ENCODE results near the gene RMC1. TPM values are rescaled to one million over a fixed set of nuclear protein-coding genes. Genes with fewer than 3 reads are reported as not detected.
"Not testable (repeated sequence)": the region's sequence is repeated elsewhere in the genome, so short reads cannot be mapped to it uniquely, and the experiment has no call there.

RMC1 gene
- total and polyA plus RNA-seq, 12 donors: 10.2 to 61.7 (median 24.4) TPM

- no peak for TF ChIP-seq CTCF (IDR thresholded peaks at IDR 0.05)
- Histone ChIP-seq H3K4me1 (replicated peaks in 1 of 2) (peaks cover 0 to 8% of the 10 kb centered on the region in 2 donors), H3K4me3 (no peak overlapping the region), H3K9me3 (replicated peaks in 1 of 3) (no peaks in the 10 kb centered on the region), H3K36me3 (replicated peaks in 1 of 2) (peaks cover 0 to 28% of the 10 kb centered on the region in 2 donors), H3K27me3 (no peaks in the 10 kb centered on the region), H3K27ac (no peak overlapping the region)
- no peak for DNase-seq
- intact Hi-C loops (cut with DNase I): no loop called here
- WGBS, 4 donors: 67 to 69% (median 68%) methylated on average over 8 of the region's 8 CpGs
Observed at GRCh38 chr18:23484561-23485182, 18.6 kb upstream of the RMC1 start.

- WGBS, 4 donors: 90 to 95% (median 93%) methylated on average over 7 of the region's 7 CpGs
- intact Hi-C loops (cut with DNase I): no loop called here
- H3K4me1 ChIP-seq (replicated peaks in 1 of 2): peaks cover 0 to 8% of the 10 kb centered on the region in 2 donors
Observed at GRCh38 chr18:23485386-23485785, 17.9 kb upstream of the RMC1 start.

DNA sequence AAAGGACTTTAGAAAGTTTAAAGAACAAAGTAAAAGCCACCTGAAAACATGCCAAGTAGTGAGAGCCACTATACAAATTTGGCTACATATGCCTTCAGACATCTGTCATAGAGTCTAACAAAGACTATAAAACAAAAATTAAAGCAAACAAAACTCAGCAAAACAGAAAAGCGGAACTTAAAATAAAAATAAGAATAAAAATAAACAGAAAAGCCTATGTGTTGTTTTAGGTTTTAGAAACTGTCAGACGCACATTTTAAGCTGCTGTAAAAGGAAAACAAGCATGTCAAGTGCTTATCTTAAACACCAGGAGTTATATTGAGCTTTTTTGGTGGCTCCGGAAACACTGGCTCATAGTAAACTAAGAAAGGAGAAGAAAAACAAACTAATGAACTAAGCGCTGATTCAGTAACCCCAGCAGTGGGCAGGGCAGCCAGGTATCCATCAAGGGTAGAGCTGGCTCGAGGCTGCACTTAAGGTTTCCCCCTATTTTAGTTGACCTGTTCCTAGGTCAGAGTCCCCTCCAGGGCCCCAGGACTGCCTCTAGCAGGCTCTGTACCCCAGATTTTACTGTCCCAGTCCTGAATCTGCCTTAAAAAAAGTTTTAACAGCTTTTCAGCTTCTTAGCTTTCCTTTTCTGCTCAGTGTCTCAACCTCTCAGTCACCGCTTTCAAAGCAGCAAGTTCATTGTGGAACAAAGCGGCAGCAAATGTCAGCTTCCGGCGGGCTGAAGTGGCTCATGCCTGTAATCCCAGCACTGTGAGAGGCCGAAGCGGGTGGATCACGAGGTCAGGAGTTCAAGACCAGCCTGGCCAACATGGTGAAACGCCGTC, 15.4 kb upstream of the RMC1 start:
- Histone ChIP-seq H3K4me3 (peak overlapping the region in 1 of 4 donors; percentile 13), H3K9me3 (replicated peaks in 1 of 3) (no peaks in the 10 kb centered on the region), H3K27me3 (no peaks in the 10 kb centered on the region), H3K4me1 (replicated peaks in 1 of 2) (peaks cover 0 to 8% of the 10 kb centered on the region in 2 donors), H3K27ac (peak overlapping the region in 3 of 5 donors; percentile 15 to 56 (median 33)), H3K36me3 (replicated peaks in 1 of 2) (no peaks in the 10 kb centered on the region)
- WGBS, 4 donors: 46 to 54% (median 51%) methylated on average over 14 of the region's 14 CpGs
- DNase-seq: no peak
- TF ChIP-seq CTCF (IDR thresholded peaks at IDR 0.05) (no peak), POLR2A (IDR thresholded peaks at IDR 0.05) (no peak)
- intact Hi-C loops (cut with DNase I): no loop called here

More at GRCh38 chr18:23485386-23485785, 17.9 kb upstream of the RMC1 start:
- no peak overlapping the region for H3K27ac ChIP-seq
- no peak overlapping the region for H3K4me3 ChIP-seq
- no peaks in the 10 kb centered on the region for H3K9me3 ChIP-seq (replicated peaks in 1 of 3)
- TF ChIP-seq POLR2A (IDR thresholded peaks at IDR 0.05) (no peak), CTCF (IDR thresholded peaks at IDR 0.05) (no peak)
- H3K27me3 ChIP-seq: no peaks in the 10 kb centered on the region
- H3K36me3 ChIP-seq (replicated peaks in 1 of 2): peaks cover 0 to 22% of the 10 kb centered on the region in 2 donors
- no peak for DNase-seq

DNA sequence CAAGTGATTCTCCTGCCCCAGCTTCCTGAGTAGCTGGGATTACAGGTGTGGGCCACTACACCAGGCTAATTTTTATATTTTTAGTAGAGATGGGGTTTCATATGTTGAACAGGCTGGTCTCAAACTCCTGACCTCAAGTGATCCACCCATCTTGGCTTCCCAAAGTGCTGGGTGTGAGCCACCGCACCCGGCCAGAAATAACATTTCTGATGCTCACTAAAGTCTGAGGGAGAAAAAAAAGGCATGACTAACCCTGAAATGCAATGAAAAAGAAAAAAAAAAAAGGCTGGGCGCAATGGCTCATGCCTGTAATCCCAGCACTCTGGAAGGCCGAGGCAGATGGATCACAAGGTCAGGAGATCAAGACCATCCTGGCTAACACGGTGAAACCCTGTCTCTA, 13.7 kb upstream of the RMC1 start:
- H3K27ac ChIP-seq; intact Hi-C loops (cut with DNase I); DNase-seq; H3K36me3 ChIP-seq (replicated peaks in 1 of 2); H3K9me3 ChIP-seq (replicated peaks in 1 of 3); H3K27me3 ChIP-seq; H3K4me1 ChIP-seq (replicated peaks in 1 of 2); H3K4me3 ChIP-seq: not testable (repeated sequence)
- 57 to 70% (median 65%) methylated on average over 5 of the region's 5 CpGs for WGBS, 4 donors
